Measurements from ENCODE around the gene STUB1.

DNA sequence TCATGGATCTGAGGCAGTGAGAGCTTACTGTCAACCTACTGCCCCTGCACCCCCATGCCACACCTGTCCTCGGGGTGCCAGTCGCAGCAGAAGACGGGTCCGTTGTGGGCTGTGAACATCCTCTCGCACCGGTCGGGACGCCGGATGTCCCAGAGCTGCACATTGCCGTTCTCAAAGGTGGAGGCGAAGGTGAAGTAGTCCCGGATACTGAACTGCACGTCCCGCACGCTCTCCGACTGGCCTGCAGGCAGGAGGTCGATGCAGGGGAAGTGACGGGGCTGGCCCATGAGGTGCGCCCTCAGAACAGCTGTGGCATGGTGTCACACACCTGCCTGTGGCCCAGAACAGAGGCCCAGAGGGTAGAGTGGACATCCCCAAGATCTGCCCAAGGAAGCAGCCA, 7.3 kb downstream of the STUB1 start:
- TF ChIP-seq CTCF (IDR thresholded peaks at IDR 0.05; ENCODE audit: low read depth, low read length, missing input control) (no peak), REST (IDR thresholded peaks at IDR 0.05) (no peak), MAX (IDR thresholded peaks at IDR 0.05) (no peak), JUND (IDR thresholded peaks at IDR 0.05) (no peak), SP1 (IDR thresholded peaks at IDR 0.05) (no peak), YY1 (IDR thresholded peaks at IDR 0.05) (no peak), TAF1 (conservative IDR thresholded peaks at IDR 0.05) (no peak), GABPA (IDR thresholded peaks at IDR 0.05 in 1 of 2, conservative IDR thresholded peaks at IDR 0.05 in 1 of 2) (no peak), RAD21 (IDR thresholded peaks at IDR 0.05) (no peak), FOXA2 (IDR thresholded peaks at IDR 0.05) (no peak), FOXA1 (IDR thresholded peaks at IDR 0.05) (no peak), RXRA (IDR thresholded peaks at IDR 0.05) (no peak)
- TF ChIP-seq, protein P1, sequence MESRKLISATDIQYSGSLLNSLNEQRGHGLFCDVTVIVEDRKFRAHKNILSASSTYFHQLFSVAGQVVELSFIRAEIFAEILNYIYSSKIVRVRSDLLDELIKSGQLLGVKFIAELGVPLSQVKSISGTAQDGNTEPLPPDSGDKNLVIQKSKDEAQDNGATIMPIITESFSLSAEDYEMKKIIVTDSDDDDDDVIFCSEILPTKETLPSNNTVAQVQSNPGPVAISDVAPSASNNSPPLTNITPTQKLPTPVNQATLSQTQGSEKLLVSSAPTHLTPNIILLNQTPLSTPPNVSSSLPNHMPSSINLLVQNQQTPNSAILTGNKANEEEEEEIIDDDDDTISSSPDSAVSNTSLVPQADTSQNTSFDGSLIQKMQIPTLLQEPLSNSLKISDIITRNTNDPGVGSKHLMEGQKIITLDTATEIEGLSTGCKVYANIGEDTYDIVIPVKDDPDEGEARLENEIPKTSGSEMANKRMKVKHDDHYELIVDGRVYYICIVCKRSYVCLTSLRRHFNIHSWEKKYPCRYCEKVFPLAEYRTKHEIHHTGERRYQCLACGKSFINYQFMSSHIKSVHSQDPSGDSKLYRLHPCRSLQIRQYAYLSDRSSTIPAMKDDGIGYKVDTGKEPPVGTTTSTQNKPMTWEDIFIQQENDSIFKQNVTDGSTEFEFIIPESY (IDR thresholded peaks at IDR 0.05) = no peak
- TF ChIP-seq, protein P2, sequence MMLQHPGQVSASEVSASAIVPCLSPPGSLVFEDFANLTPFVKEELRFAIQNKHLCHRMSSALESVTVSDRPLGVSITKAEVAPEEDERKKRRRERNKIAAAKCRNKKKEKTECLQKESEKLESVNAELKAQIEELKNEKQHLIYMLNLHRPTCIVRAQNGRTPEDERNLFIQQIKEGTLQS (IDR thresholded peaks at IDR 0.05) = no peak

Data from liver (tissue), 3 donors.